ENCODE measurements around the gene VAT1L. TPM values are rescaled to one million over a fixed set of nuclear protein-coding genes. Genes with fewer than 3 reads are reported as not detected.

VAT1L gene
- total RNA-seq, 1 experiment from 2014 or later, result 33.8 TPM

- Mint-ChIP-seq H3K27me3 (ENCODE audit: low read depth) (no peaks in the 10 kb centered on the region; the same call in 1 of the 2 replicates), H3K36me3 (ENCODE audit: insufficient read depth in 1 of 3, low read depth in 3 of 3) (peaks cover 0 to 14% (median 1%) of the 10 kb centered on the region in 3 experiments; a peak in 5 of 7 replicates), H3K9me3 (no peaks in the 10 kb centered on the region), H3K4me1 (peaks cover 11 to 26% of the 10 kb centered on the region in 2 experiments), H3K4me3 (no peak overlapping the region), H3K27ac (no peak overlapping the region)
- no peaks in the 10 kb centered on the region for H3K9me3 ChIP-seq (ENCODE audit: control insufficient read depth, low read depth, low read length)
- no peak overlapping the region for H4K8ac ChIP-seq (replicated peaks; ENCODE audit: insufficient read length, low read depth, low read length)
- H3K4ac ChIP-seq (ENCODE audit: low read depth, low read length), result no peak overlapping the region
- DNase-seq, result no peak
- no peak overlapping the region for H4K5ac ChIP-seq (ENCODE audit: insufficient read length, low read depth, low read length)
- H4K20me1 ChIP-seq (ENCODE audit: control insufficient read depth, insufficient read depth, insufficient read length), result no peaks in the 10 kb centered on the region
- H2BK20ac ChIP-seq (ENCODE audit: low read depth, low read length, poor library complexity, severe bottlenecking), result no peak overlapping the region
- H2BK12ac ChIP-seq (ENCODE audit: insufficient read length, low read depth, low read length), result no peak overlapping the region
- no peaks in the 10 kb centered on the region; the same call in 1 of the 2 replicates for H3K4me1 ChIP-seq (ENCODE audit: insufficient read depth, low read length)
- H3K18ac ChIP-seq (ENCODE audit: insufficient read length, low read depth, low read length), result no peak overlapping the region
- no peaks in the 10 kb centered on the region for H3K79me1 ChIP-seq (ENCODE audit: insufficient read depth, low read depth, low read length, poor library complexity, severe bottlenecking)
- no peak for TF ChIP-seq CTCF (conservative IDR thresholded peaks at IDR 0.05)
- H2BK120ac ChIP-seq (ENCODE audit: low read depth, low read length, poor library complexity, severe bottlenecking), result no peak overlapping the region
- no peak overlapping the region for H2BK15ac ChIP-seq (ENCODE audit: low read depth, low read length)
- H3K4me2 ChIP-seq (ENCODE audit: insufficient read depth, insufficient read length, low read length), result no peak overlapping the region
- no peak overlapping the region for H2AFZ ChIP-seq (ENCODE audit: low read length)
- no peak overlapping the region for H3K14ac ChIP-seq (ENCODE audit: insufficient read depth, low read length)
- H2BK5ac ChIP-seq (ENCODE audit: insufficient read length, low read length), result no peak overlapping the region
- no peaks in the 10 kb centered on the region for H3K79me2 ChIP-seq (ENCODE audit: insufficient read depth, low read length)
- H3T11ph ChIP-seq (ENCODE audit: low read length), result no peak overlapping the region
- no peaks in the 10 kb centered on the region for H3K23me2 ChIP-seq (ENCODE audit: insufficient read length, low read depth, low read length, poor library complexity, severe bottlenecking)
- H3K9ac ChIP-seq (ENCODE audit: extremely low read depth, insufficient read length, low read length), result no peak overlapping the region
- WGBS (ENCODE audit: extremely low coverage, insufficient read length, low lambda C conversion rate), result no CpG with 5 or more reads among the region's 6 CpGs
- H2AK5ac ChIP-seq (ENCODE audit: insufficient read length, low read length), result no peak overlapping the region
- no peak overlapping the region for H3K23ac ChIP-seq (ENCODE audit: insufficient read length, low read depth, low read length)
- no peak overlapping the region for H3K27ac ChIP-seq (ENCODE audit: insufficient read length, low read depth, low read length)
- H3K56ac ChIP-seq (ENCODE audit: insufficient read length, low read depth, low read length), result no peak overlapping the region
- no peaks in the 10 kb centered on the region for H3K27me3 ChIP-seq (ENCODE audit: insufficient read depth, low read length)
- no peak overlapping the region for H4K91ac ChIP-seq (ENCODE audit: insufficient read length, low read depth, low read length)
Measured at GRCh38 chr16:77840673-77841501, 52.5 kb downstream of the VAT1L start.

All from H9 (cell line).